Hepatocyte (in vitro differentiated cells): ENCODE data around the gene TOLLIP.

Source experiments
- CTCF ChIP-seq: fragments of 200-600 bp; sonication (generic); IDR thresholded peaks from 2 replicates; pipeline ENCODE4 v1.5.1; 2016; ENCODE audit warnings: antibody characterized with exemption, mild to moderate bottlenecking; ENCODE audit not compliant: poor library complexity
- EZH2 ChIP-seq: fragments of 200-600 bp; sonication (generic); IDR thresholded peaks from 2 replicates; pipeline ENCODE4 v1.6.1; 2016; ENCODE audit warnings: antibody characterized with exemption, mild to moderate bottlenecking, borderline replicate concordance
- EZH2phosphoT487 ChIP-seq: fragments of 200-600 bp; sonication (generic); IDR thresholded peaks from one replicate; pipeline ENCODE4 v1.6.1; 2018; ENCODE audit warnings: antibody characterized with exemption, mild to moderate bottlenecking, low read depth, moderate library complexity; ENCODE audit not compliant: unreplicated experiment, severe bottlenecking

GRCh38 chr11:1295086-1295485, 14.3 kb downstream of the TOLLIP start:
- TF ChIP-seq CTCF, result no peak
- no peak for TF ChIP-seq EZH2phosphoT487
- no peak for TF ChIP-seq EZH2
